Esophagus (tissue), 2 donors: Measurements from ENCODE around the gene IRX3. TPM values are rescaled to one million over a fixed set of nuclear protein-coding genes. Genes with fewer than 3 reads are reported as not detected.

ENCODE experiments used
- H3K27ac ChIP-seq, 2 donors: one replicate each; pipeline ENCODE4 v1.5.1; 2013; ENCODE audit warnings: low read depth in 2 of 2, mild to moderate bottlenecking in 2 of 2, inconsistent platforms in 1 of 2, low read length in 1 of 2, moderate library complexity in 1 of 2
- H3K27me3 ChIP-seq, 2 donors: one replicate each; pipeline ENCODE4 v1.6.1; 2013; ENCODE audit warnings: low read length in 2 of 2, control low read depth in 1 of 2, mild to moderate bottlenecking in 1 of 2; ENCODE audit not compliant: insufficient read depth in 2 of 2, control insufficient read depth in 1 of 2
- H3K36me3 ChIP-seq, 2 donors: one replicate each; pipeline ENCODE4 v1.6.1; 2013; ENCODE audit warnings: low read length in 1 of 2; ENCODE audit not compliant: control insufficient read depth in 2 of 2, insufficient read depth in 2 of 2
- H3K4me1 ChIP-seq, 2 donors: one replicate each; pipeline ENCODE4 v1.6.1; 2013; ENCODE audit warnings: low read length in 1 of 2; ENCODE audit not compliant: control insufficient read depth in 2 of 2, insufficient read depth in 2 of 2
- H3K4me3 ChIP-seq, 2 donors: one replicate each; pipeline ENCODE4 v1.5.1; 2013; ENCODE audit warnings: low read length in 2 of 2, mild to moderate bottlenecking in 2 of 2, low read depth in 1 of 2, moderate library complexity in 1 of 2
- H3K9me3 ChIP-seq, 2 donors: one replicate each; pipeline ENCODE4 v1.6.1; 2013; ENCODE audit warnings: mild to moderate bottlenecking in 2 of 2, low read depth in 1 of 2, low read length in 1 of 2, moderate library complexity in 1 of 2; ENCODE audit not compliant: control insufficient read depth in 2 of 2, insufficient read depth in 1 of 2
- WGBS, 2 donors: extraction: QIAGEN DNeasy Blood & Tissue Kit; methylation state at CpG; one replicate each; pipeline ENCODE4 v1.1.7; 2013; 5-methylcytosine and 5-hydroxymethylcytosine counted together
- polyA plus RNA-seq, 2 donors: library from polyadenylated mRNA; stranded (reverse); fragments of 200-250 nt; gene quantifications; one replicate each; pipeline ENCODE4 v1.2.3, GENCODE V29; 2013
- donor health status: healthy with polysubstance abuse.
- donor health status: Bipolar disorder and iron deficiency.

Gene IRX3
- polyA plus RNA-seq, 2 donors, result 12.3 to 20.2 TPM

DNA sequence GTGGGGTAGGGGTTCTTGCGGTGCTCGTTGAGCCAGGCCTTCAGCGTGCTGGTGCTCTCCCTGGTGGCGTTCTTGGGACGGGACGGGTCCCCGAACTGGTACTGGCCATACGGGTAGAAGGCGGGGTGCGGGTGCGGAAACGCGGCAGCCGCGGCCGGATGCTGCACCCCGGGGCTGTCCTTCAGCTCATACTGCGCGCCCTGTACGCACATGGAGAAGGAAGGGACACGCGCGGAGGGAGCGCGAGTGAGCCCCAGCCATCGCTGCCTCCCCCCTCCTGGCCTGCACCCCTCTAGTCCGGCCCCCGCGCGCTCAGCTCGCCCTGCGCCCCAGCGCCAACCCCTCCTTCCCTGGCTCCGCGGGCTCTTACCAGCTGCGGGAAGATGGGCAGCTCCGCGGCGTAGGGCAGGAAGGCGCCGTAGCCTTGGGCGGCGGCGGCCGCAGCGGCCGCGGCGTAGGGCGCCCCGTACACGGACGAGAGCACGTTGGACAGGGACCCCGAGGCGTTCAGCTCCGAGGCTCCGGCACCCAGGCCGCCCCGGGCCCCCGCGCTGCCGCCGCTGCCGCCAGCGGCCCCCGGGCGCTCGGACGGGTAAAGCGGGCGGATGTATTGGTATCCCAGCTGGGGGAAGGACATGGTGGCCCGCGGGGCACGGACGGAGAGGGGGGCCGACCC is 1.0 kb downstream of the IRX3 start:
- H3K4me1 ChIP-seq, result peaks cover 0 to 9% of the 10 kb centered on the region in 2 donors
- 1% methylated on average over 41 to 77 of the region's 77 CpGs for WGBS, 2 donors
- peak overlapping the region; percentile 95 for H3K27ac ChIP-seq
- H3K36me3 ChIP-seq, result peaks cover 0 to 8% of the 10 kb centered on the region in 2 donors
- H3K27me3 ChIP-seq, result peaks cover 0 to 11% of the 10 kb centered on the region in 2 donors
- H3K4me3 ChIP-seq, result peak overlapping the region; percentile 78 to 87
- H3K9me3 ChIP-seq, result peaks cover 0 to 3% of the 10 kb centered on the region in 2 donors

DNA sequence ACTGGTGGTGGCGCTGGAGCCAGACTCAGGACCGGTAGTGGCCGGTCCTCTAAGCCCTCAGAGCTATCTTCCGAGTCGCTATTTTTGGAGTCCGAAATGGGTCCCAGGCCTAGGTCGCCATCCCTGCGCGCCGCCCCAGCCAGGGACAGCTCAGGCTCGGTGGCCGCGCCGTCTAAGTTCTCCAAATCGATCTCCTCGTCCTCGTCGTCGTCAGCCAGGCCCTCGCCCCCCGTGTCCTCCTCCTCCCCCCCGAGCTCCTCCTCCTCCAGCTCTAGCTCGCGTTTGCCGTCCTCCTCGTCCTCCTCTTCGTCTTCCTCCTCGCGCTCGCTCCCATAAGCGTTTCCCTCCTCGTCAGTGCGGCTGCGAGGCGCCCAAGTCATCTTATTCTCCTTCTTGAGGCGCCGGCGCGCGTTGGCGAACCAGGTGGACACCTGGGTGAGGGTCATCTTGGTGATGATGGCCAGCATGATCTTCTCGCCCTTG is 1.6 kb downstream of the IRX3 start:
- peak overlapping the region; percentile 95 for H3K27ac ChIP-seq
- peaks cover 0 to 11% of the 10 kb centered on the region in 2 donors for H3K27me3 ChIP-seq
- H3K9me3 ChIP-seq, result peaks cover 0 to 3% of the 10 kb centered on the region in 2 donors
- peak overlapping the region; percentile 78 to 87 for H3K4me3 ChIP-seq
- peaks cover 0 to 9% of the 10 kb centered on the region in 2 donors for H3K4me1 ChIP-seq
- 3 to 5% methylated on average over 31 to 42 of the region's 42 CpGs for WGBS, 2 donors
- peaks cover 0 to 8% of the 10 kb centered on the region in 2 donors for H3K36me3 ChIP-seq

GRCh38 chr16:54284319-54284930 is 2.2 kb downstream of the IRX3 start:
- peak overlapping the region; percentile 95 for H3K27ac ChIP-seq
- peak overlapping the region; percentile 78 to 87 for H3K4me3 ChIP-seq
- WGBS, 2 donors, result 1 to 2% methylated on average over 56 to 73 of the region's 73 CpGs
- H3K9me3 ChIP-seq, result peaks cover 0 to 3% of the 10 kb centered on the region in 2 donors
- H3K27me3 ChIP-seq, result peaks cover 0 to 11% of the 10 kb centered on the region in 2 donors
- peaks cover 0 to 9% of the 10 kb centered on the region in 2 donors for H3K4me1 ChIP-seq
- H3K36me3 ChIP-seq, result peaks cover 0 to 8% of the 10 kb centered on the region in 2 donors

GRCh38 chr16:54283725-54284318 is 2.8 kb downstream of the IRX3 start:
- H3K27ac ChIP-seq, result peak overlapping the region; percentile 36 to 45
- peaks cover 0 to 11% of the 10 kb centered on the region in 2 donors for H3K27me3 ChIP-seq
- peaks cover 0 to 9% of the 10 kb centered on the region in 2 donors for H3K4me1 ChIP-seq
- WGBS, 2 donors, result 19 to 20% methylated on average over 31 of the region's 31 CpGs
- peaks cover 0 to 3% of the 10 kb centered on the region in 2 donors for H3K9me3 ChIP-seq
- peaks cover 0 to 8% of the 10 kb centered on the region in 2 donors for H3K36me3 ChIP-seq
- peak overlapping the region; percentile 78 to 87 for H3K4me3 ChIP-seq

- Histone ChIP-seq H3K9me3 (peaks cover 0 to 3% of the 10 kb centered on the region in 2 donors), H3K27me3 (peaks cover 0 to 5% of the 10 kb centered on the region in 2 donors), H3K36me3 (peaks cover 0 to 8% of the 10 kb centered on the region in 2 donors), H3K27ac (peak overlapping the region in 1 of 2 donors; percentile 45), H3K4me1 (peaks cover 0 to 9% of the 10 kb centered on the region in 2 donors), H3K4me3 (peak overlapping the region in 1 of 2 donors; percentile 78)
- 28 to 44% methylated on average over 37 of the region's 37 CpGs for WGBS, 2 donors
Measured at GRCh38 chr16:54282928-54283724, 3.5 kb downstream of the IRX3 start.

- WGBS, 2 donors, result 13 to 35% methylated on average over 34 to 42 of the region's 42 CpGs
- Histone ChIP-seq H3K4me1 (peaks cover 0 to 9% of the 10 kb centered on the region in 2 donors), H3K36me3 (peaks cover 0 to 8% of the 10 kb centered on the region in 2 donors), H3K27me3 (peaks cover 0 to 4% of the 10 kb centered on the region in 2 donors), H3K27ac (no peak overlapping the region), H3K4me3 (no peak overlapping the region), H3K9me3 (peaks cover 0 to 3% of the 10 kb centered on the region in 2 donors)
Measured at GRCh38 chr16:54282202-54282927, 4.2 kb downstream of the IRX3 start.

GRCh38 chr16:54281535-54282201 is 4.9 kb downstream of the IRX3 start:
- 38 to 53% methylated on average over 52 to 53 of the region's 53 CpGs for WGBS, 2 donors
- peaks cover 0 to 9% of the 10 kb centered on the region in 2 donors for H3K4me1 ChIP-seq
- H3K36me3 ChIP-seq, result peaks cover 0 to 8% of the 10 kb centered on the region in 2 donors
- H3K9me3 ChIP-seq, result peaks cover 0 to 3% of the 10 kb centered on the region in 2 donors
- no peak overlapping the region for H3K27ac ChIP-seq
- H3K27me3 ChIP-seq, result no peaks in the 10 kb centered on the region
- H3K4me3 ChIP-seq, result no peak overlapping the region

- 79 to 86% methylated on average over 3 of the region's 3 CpGs for WGBS, 2 donors
- Histone ChIP-seq H3K27ac (peak overlapping the region in 1 of 2 donors; percentile 5), H3K9me3 (peaks cover 0 to 3% of the 10 kb centered on the region in 2 donors), H3K27me3 (no peaks in the 10 kb centered on the region), H3K36me3 (peaks cover 0 to 8% of the 10 kb centered on the region in 2 donors), H3K4me3 (no peak overlapping the region), H3K4me1 (peaks cover 0 to 9% of the 10 kb centered on the region in 2 donors)
Measured at GRCh38 chr16:54280751-54281150, 5.8 kb downstream of the IRX3 start.
